ENCODE measurements around the gene DCAF4L1. TPM values are rescaled to one million over a fixed set of nuclear protein-coding genes. Genes with fewer than 3 reads are reported as not detected.

The DCAF4L1 gene
- total RNA-seq, 2 donors from 2014 or later = 0.15 to 0.37 TPM

- DNase-seq = no peak
- no peak for ATAC-seq
- intact Hi-C loops (cut with DNase I) = no loop called here
Observed at GRCh38 chr4:41982716-41983115, 1.2 kb downstream of the DCAF4L1 start.

GRCh38 chr4:41985151-41985550, 3.6 kb downstream of the DCAF4L1 start:
- ATAC-seq (no peak), DNase-seq (no peak)
- intact Hi-C loops (cut with DNase I) = no loop called here

- ATAC-seq (peak; percentile 17 to 42), DNase-seq (no peak)
- intact Hi-C loops (cut with DNase I) = no loop called here
Observed at GRCh38 chr4:41989994-41990364, 8.4 kb downstream of the DCAF4L1 start.

GRCh38 chr4:41990365-41991111, 9.0 kb downstream of the DCAF4L1 start, which contains the start of gene SLC30A9:
SLC30A9 (plus strand) TSS chr4:41990530; CDS start chr4:41990652, 122 bp downstream.
- DNase-seq = peak; percentile 96
- intact Hi-C loops (cut with DNase I) = no loop called here
- peak; percentile 99 to 100 for ATAC-seq

GRCh38 chr4:41991916-41992767, 10.6 kb downstream of the DCAF4L1 start:
- DNase-seq (no peak), ATAC-seq (no peak)
- intact Hi-C loops (cut with DNase I) = no loop called here

- DNase-seq (no peak), ATAC-seq (no peak)
- intact Hi-C loops (cut with DNase I) = no loop called here
Observed at GRCh38 chr4:41992967-41993857, 11.7 kb downstream of the DCAF4L1 start.

GRCh38 chr4:41994461-41994985, 13.0 kb downstream of the DCAF4L1 start:
- DNase-seq = no peak
- ATAC-seq = no peak
- intact Hi-C loops (cut with DNase I) = no loop called here

- intact Hi-C loops (cut with DNase I) = no loop called here
- DNase-seq (no peak), ATAC-seq (peak in 1 of 2 donors; percentile 38)
Observed at GRCh38 chr4:41998019-41998418, 16.5 kb downstream of the DCAF4L1 start.

- intact Hi-C loops (cut with DNase I) = no loop called here
- DNase-seq (no peak), ATAC-seq (no peak)
Observed at GRCh38 chr4:41999321-41999720, 17.8 kb downstream of the DCAF4L1 start.

- DNase-seq (no peak), ATAC-seq (peak in 1 of 2 donors; percentile 41)
- intact Hi-C loops (cut with DNase I) = no loop called here
Observed at GRCh38 chr4:42008011-42008786, 26.6 kb downstream of the DCAF4L1 start.

GRCh38 chr4:42015438-42015837, 33.9 kb downstream of the DCAF4L1 start:
- intact Hi-C loops (cut with DNase I) = no loop called here
- no peak for ATAC-seq

GRCh38 chr4:42018451-42018850, 36.9 kb downstream of the DCAF4L1 start:
- ATAC-seq (no peak), DNase-seq (no peak)
- intact Hi-C loops (cut with DNase I) = no loop called here

More at GRCh38 chr4:42015438-42015837, 33.9 kb downstream of the DCAF4L1 start:
- DNase-seq = no peak

Other genes starting within 250 kb of the DCAF4L1 start
- not detected for gene PHOX2B, start 233.0 kb upstream of the DCAF4L1 start, total RNA-seq
- 10 to 100 TPM; 27.2 to 34.7 TPM for gene TMEM33, start 46.3 kb upstream of the DCAF4L1 start, total RNA-seq
- gene SLC30A9, start 8.8 kb downstream of the DCAF4L1 start, total RNA-seq = 10 to 100 TPM; 50.7 to 57.1 TPM
- gene BEND4, start 170.9 kb downstream of the DCAF4L1 start, total RNA-seq = under 1 TPM in 1 of 2 donors, not detected in 1; 0.03 TPM